Muscle of leg (tissue), 11 donors: ENCODE measurements around the gene NOP9. TPM values are rescaled to one million over a fixed set of nuclear protein-coding genes. Genes with fewer than 3 reads are reported as not detected.

Source experiments
- DNase-seq: peaks from one replicate; pipeline ENCODE4 v3.0.0; 2013
- H3K27ac ChIP-seq: one replicate; pipeline ENCODE4 v1.5.1; 2013; ENCODE audit warnings: mild to moderate bottlenecking, low read length, control low read depth
- H3K27me3 ChIP-seq: one replicate; pipeline ENCODE4 v1.6.1; 2013; ENCODE audit warnings: low read length; ENCODE audit not compliant: control insufficient read depth, insufficient read depth
- H3K36me3 ChIP-seq: one replicate; pipeline ENCODE4 v1.6.1; 2013; ENCODE audit warnings: low read length; ENCODE audit not compliant: control insufficient read depth, insufficient read depth
- H3K4me1 ChIP-seq: one replicate; pipeline ENCODE4 v1.6.1; 2013; ENCODE audit warnings: low read length; ENCODE audit not compliant: control insufficient read depth, insufficient read depth
- H3K4me3 ChIP-seq: one replicate; pipeline ENCODE4 v1.5.1; 2013; ENCODE audit warnings: low read length, control low read depth
- H3K9me3 ChIP-seq: replicated peaks from 2 replicates; pipeline ENCODE4 v1.6.1; 2013; ENCODE audit warnings: low read depth, low read length; ENCODE audit not compliant: control insufficient read depth
- WGBS: methylation state at CpG from one replicate; pipeline ENCODE4 v1.1.5; 2013; ENCODE audit warnings: missing lambda C conversion rate; ENCODE audit not compliant: insufficient coverage; 5-methylcytosine and 5-hydroxymethylcytosine counted together
- polyA plus RNA-seq, 8 donors: library from polyadenylated mRNA; unstranded; fragments of 120-200 nt; gene quantifications; one replicate each; pipeline versions ENCODE4 v1.2.1 to v1.2.3, GENCODE V29; 2013; ENCODE audit warnings: inconsistent platforms in 1 of 8, low replicate concordance in 1 of 8; ENCODE audit not compliant: insufficient read length in 8 of 8, insufficient read depth in 1 of 8
- total RNA-seq: library from RNA; stranded (reverse); fragments of 120-200 nt; gene quantifications from one replicate; pipeline ENCODE4 v1.2.4, GENCODE V29; 2013

NOP9 gene
- total and polyA plus RNA-seq, 9 donors, result 15.7 to 23.9 (median 20.0) TPM

DNA sequence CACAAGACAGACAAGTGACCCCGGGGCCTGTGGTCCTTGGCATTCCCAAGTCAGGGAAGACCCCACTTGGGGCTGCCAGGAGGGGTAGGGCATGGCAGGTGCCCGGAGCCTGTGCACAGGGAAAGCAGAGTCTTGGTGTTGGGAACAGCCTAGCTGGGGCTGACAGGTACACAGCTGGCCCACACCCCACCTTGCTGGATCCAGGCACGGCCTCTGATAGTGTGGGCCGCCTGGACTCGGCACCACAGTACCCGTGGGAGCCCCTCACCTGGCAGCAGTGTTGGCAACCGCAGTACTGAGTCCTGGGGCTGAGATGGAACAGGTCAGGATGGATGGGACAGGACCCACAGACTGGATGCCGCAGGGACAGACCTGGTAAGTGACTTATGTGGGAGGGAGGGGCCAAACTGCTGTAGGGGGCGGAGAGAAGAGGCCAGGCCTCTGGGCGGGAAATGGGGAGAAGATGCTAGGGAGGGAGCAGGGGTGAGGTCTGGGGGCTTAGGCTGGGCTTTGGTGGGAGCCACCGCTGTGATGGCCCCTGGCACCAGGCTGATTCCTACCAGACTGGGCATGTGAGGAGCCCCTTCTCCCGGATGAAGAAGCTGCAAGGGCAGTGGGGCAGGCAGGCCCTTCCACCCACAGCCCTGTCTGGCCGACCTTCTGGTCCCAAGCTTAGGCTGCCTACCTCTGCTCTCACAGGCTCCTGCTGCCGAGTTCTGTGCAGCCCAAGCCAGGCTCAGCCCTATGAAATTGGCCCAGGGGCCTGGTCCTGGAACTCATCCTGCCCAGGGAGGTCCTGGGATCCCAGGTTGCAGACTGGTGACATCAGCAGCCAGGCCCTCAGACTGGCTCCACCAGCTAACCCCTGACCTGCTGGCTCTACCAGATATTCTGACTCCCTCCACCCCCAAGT, 36.6 kb upstream of the NOP9 start, which contains the start of gene TGM1:
TGM1 (minus strand) TSS at position 357 of the 913 bp plus-strand sequence. CDS start 825 bp downstream, outside the sequence.
- Histone ChIP-seq H3K4me1 (peaks cover 5% of the 10 kb centered on the region), H3K27ac (no peak within 1 kb of the TSS), H3K36me3 (peaks cover 22% of the 10 kb centered on the region), H3K9me3 (no peaks in the 10 kb centered on the region), H3K4me3 (no peak within 1 kb of the TSS), H3K27me3 (no peaks in the 10 kb centered on the region)
- no peak for DNase-seq
- 74% methylated on average over 13 of the region's 14 CpGs for WGBS

GRCh38 chr14:24263848-24264247, 35.8 kb upstream of the NOP9 start:
- Histone ChIP-seq H3K9me3 (no peaks in the 10 kb centered on the region), H3K4me1 (peaks cover 5% of the 10 kb centered on the region), H3K27ac (no peak overlapping the region), H3K4me3 (no peak overlapping the region), H3K36me3 (peaks cover 28% of the 10 kb centered on the region), H3K27me3 (no peaks in the 10 kb centered on the region)
- no peak for DNase-seq
- WGBS, result no CpG with 5 or more reads among the region's 6 CpGs

GRCh38 chr14:24264298-24264697, 35.4 kb upstream of the NOP9 start:
- H3K4me1 ChIP-seq, result peaks cover 3% of the 10 kb centered on the region
- H3K9me3 ChIP-seq, result no peaks in the 10 kb centered on the region
- H3K27me3 ChIP-seq, result no peaks in the 10 kb centered on the region
- 53% methylated on average over 4 of the region's 6 CpGs for WGBS
- H3K4me3 ChIP-seq, result no peak overlapping the region
- peaks cover 33% of the 10 kb centered on the region for H3K36me3 ChIP-seq
- peak; percentile 27 for DNase-seq
- no peak overlapping the region for H3K27ac ChIP-seq

DNA sequence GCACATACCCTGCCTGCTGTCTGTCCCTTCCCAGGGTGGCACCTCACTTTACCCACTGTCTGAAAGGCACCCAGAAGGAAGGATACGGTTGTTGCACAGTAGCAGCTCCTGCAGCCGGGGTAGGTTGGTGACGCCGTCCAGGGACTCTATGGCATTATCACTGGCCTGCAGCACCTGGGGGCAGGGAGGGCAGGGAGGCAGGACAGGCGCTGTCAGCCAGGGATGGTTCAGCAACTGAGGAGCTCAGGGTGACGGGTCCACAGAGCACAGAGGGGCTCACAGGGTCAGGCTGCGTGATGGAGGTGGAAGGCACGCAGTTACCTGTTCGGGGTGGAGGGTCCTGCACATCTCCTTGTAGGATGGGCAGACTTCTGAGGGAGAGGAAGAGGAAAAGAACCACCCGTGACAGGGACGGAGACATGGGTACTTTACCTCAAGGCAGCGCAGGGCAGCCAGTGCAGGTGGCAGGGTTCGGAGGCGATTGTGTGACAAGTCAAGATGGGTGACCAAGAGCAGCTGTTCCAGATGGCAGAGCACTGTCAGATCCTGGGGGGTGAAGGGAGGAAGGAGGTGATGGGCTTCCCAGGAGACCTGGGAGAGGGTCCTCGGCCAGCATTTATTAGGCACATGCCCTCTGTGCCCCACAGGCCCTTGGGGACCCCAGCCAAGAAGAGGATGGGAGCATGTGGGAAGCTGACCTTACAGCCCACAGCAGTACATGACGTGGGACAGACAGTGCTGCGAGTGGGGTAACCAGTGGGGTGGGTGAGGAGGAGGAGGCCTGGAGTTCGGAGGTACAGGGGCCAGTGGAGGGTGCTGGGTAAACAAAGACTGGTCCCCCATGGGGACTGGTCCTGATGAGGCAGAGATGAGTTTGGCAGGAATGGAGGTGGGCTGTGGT, 33.1 kb upstream of the NOP9 start:
- Histone ChIP-seq H3K4me3 (no peak overlapping the region), H3K36me3 (peaks cover 33% of the 10 kb centered on the region), H3K4me1 (peaks cover 4% of the 10 kb centered on the region), H3K9me3 (no peaks in the 10 kb centered on the region), H3K27ac (no peak overlapping the region), H3K27me3 (no peaks in the 10 kb centered on the region)
- no peak for DNase-seq
- 91% methylated on average over 17 of the region's 18 CpGs for WGBS

DNA sequence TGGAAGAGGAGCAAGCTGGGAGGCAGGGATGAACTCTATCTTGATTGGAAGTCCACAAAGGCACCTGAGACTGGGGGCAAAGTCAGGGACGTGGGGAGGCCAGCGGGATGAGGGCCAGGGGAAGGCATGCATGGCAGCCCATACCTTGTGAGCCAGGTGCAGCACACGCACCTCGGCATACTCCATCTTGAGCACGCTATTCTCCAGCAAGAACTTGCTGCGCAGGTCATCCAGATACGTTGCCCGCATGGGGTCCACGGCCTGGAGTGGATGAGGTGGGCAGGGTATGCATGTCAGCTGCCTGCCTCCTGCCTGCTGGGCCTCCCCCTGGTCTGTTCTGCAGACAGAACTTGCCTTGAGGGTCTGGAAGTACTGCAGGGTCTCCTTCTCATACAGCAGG, 32.1 kb upstream of the NOP9 start:
- H3K27ac ChIP-seq, result no peak overlapping the region
- peaks cover 33% of the 10 kb centered on the region for H3K36me3 ChIP-seq
- H3K27me3 ChIP-seq, result no peaks in the 10 kb centered on the region
- H3K4me3 ChIP-seq, result no peak overlapping the region
- no peaks in the 10 kb centered on the region for H3K9me3 ChIP-seq
- peaks cover 9% of the 10 kb centered on the region for H3K4me1 ChIP-seq
- WGBS, result 94% methylated on average over 9 of the region's 9 CpGs
- DNase-seq, result no peak

DNA sequence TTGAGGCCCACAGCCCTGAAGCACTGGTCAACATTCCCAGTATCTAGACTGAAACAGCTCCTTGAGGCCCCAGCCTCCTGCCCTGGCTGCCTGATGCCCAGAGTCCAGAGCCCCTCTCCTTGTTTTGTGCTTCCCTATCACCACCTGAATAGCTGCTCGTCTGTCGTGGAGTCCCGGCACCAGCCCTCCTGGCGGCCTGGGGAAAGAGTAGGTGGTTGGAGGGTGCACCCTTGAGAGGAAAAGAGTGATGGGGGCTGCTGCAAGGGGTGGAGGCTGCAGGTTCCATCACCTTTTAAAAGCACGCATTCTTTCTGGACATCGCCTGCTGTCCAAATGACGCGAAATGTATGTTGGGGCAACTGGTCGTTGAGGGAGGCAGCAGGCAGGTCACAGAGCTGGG, 31.4 kb upstream of the NOP9 start:
- Histone ChIP-seq H3K27me3 (no peaks in the 10 kb centered on the region), H3K4me1 (peaks cover 9% of the 10 kb centered on the region), H3K4me3 (no peak overlapping the region), H3K27ac (no peak overlapping the region), H3K36me3 (peaks cover 33% of the 10 kb centered on the region), H3K9me3 (no peaks in the 10 kb centered on the region)
- DNase-seq, result no peak
- WGBS, result 93% methylated on average over 7 of the region's 9 CpGs

DNA sequence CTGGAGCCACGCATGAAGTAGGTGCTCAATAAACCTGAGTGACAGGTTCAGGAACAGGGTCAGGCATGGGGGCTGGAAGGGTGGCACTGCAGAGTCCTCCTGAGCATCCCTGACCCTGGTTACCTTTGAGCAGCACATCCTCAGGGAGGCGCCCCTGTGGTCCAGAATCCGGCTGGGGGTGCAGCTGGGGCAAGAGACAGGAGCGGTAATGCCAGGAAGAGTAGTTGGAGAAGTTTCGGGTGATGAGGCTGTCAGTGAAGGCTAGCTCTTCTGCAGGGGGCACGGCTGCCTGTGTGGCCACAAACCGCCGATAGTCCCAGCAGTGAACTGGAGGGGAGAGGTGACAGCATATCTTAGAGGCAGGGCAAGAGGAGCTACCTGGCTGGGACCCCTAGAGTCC, 30.3 kb upstream of the NOP9 start:
- Histone ChIP-seq H3K4me3 (no peak overlapping the region), H3K36me3 (peaks cover 33% of the 10 kb centered on the region), H3K27me3 (no peaks in the 10 kb centered on the region), H3K9me3 (no peaks in the 10 kb centered on the region), H3K27ac (no peak overlapping the region), H3K4me1 (peaks cover 9% of the 10 kb centered on the region)
- no peak for DNase-seq
- 97% methylated on average over 6 of the region's 8 CpGs for WGBS

DNA sequence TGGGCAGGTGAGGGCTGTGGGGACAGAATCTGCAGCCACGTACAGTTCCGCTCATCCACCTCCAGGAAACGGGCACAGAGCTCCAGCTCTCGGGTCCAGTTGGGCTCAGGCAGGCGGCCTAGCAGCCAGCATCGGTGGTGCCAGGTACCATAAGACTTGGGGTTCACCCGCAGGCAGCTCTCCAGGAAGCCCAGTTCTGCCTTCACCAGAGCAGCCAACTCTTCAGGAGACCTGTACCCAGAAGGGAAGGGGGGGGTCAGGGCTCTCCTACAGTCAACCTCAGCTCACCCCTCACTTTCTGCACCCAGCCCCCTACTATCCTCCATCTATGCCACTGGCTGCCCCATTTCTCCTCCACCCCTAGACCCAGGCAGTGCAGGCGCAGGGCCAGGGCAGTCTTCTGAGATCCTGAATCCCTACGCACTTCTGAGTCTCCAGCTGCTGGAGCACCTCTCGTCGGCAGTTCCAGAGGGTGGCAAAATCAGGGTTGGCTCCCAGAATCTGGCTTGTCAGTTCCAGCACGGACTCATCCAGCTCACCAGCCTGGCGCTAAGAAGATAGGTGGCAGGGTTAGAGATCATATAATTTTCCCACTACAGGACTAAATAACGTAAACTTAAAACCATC, 29.6 kb upstream of the NOP9 start:
- DNase-seq, result no peak
- no peak overlapping the region for H3K27ac ChIP-seq
- peaks cover 32% of the 10 kb centered on the region for H3K36me3 ChIP-seq
- H3K4me1 ChIP-seq, result peaks cover 9% of the 10 kb centered on the region
- H3K27me3 ChIP-seq, result no peaks in the 10 kb centered on the region
- H3K4me3 ChIP-seq, result no peak overlapping the region
- 95% methylated on average over 14 of the region's 14 CpGs for WGBS
- no peaks in the 10 kb centered on the region for H3K9me3 ChIP-seq

- H3K4me3 ChIP-seq, result peak overlapping the region; percentile 67
- H3K9me3 ChIP-seq, result no peaks in the 10 kb centered on the region
- H3K36me3 ChIP-seq, result peaks cover 30% of the 10 kb centered on the region
- no peak for DNase-seq
- H3K4me1 ChIP-seq, result peaks cover 9% of the 10 kb centered on the region
- WGBS, result 7% methylated on average over 10 of the region's 13 CpGs
- no peaks in the 10 kb centered on the region for H3K27me3 ChIP-seq
- H3K27ac ChIP-seq, result peak overlapping the region; percentile 87
These were observed 29.0 kb upstream of the NOP9 start for GRCh38 chr14:24270537-24271133.
